DND-41 (cell line): ENCODE results near the gene GABRB3.

Source experiments
- ATAC-seq: fragments of 200-7000 bp; cut with Tn5 transposase; 3 replicates; pipeline ENCODE4 v1.9.1; 2021; ENCODE audit warnings: low read depth; ENCODE audit not compliant: insufficient read depth
- DNase-seq: peaks from one replicate; pipeline ENCODE4 v3.0.0-alpha.2; 2020
- H2AFZ ChIP-seq: 2 replicates; pipeline ENCODE4 v1.6.0; 2012; ENCODE audit warnings: low read depth, low read length
- H3K27ac ChIP-seq: 2 replicates; pipeline ENCODE4 v1.5.1; 2012; ENCODE audit warnings: low read length, inconsistent platforms
- H3K27me3 ChIP-seq: fragments of 200-600 bp; sonication (generic); 2 replicates; pipeline ENCODE4 v1.6.0; 2012; ENCODE audit warnings: low read length, mild to moderate bottlenecking, inconsistent platforms; ENCODE audit not compliant: insufficient read depth, poor library complexity
- H3K36me3 ChIP-seq: 2 replicates; pipeline ENCODE4 v1.5.1; 2012; ENCODE audit warnings: low read length, inconsistent platforms; ENCODE audit not compliant: insufficient read depth
- H3K4me1 ChIP-seq: 2 replicates; pipeline ENCODE4 v1.5.1; 2012; ENCODE audit warnings: mild to moderate bottlenecking, low read length; ENCODE audit not compliant: insufficient read depth
- H3K4me2 ChIP-seq: 2 replicates; pipeline ENCODE4 v1.6.0; 2012; ENCODE audit warnings: mild to moderate bottlenecking, moderate library complexity, low read length, inconsistent platforms; ENCODE audit not compliant: insufficient read depth
- H3K4me3 ChIP-seq, 2 experiments: fragments of 200-600 bp in 1 of 2; shearing (Covaris generic) in 1 of 2; 2 replicates each; pipeline ENCODE4 v1.5.1; 2012 to 2016; ENCODE audit warnings: inconsistent platforms in 2 of 2, low read length in 2 of 2, mild to moderate bottlenecking in 2 of 2, low read depth in 1 of 2, moderate library complexity in 1 of 2
- H3K79me2 ChIP-seq: 2 replicates; pipeline ENCODE4 v1.6.0; 2012; ENCODE audit warnings: low read length, inconsistent platforms; ENCODE audit not compliant: insufficient read depth
- H3K9ac ChIP-seq: 2 replicates; pipeline ENCODE4 v1.6.0; 2012; ENCODE audit warnings: low read depth, mild to moderate bottlenecking, inconsistent platforms, low read length, moderate library complexity
- H3K9me3 ChIP-seq: 2 replicates; pipeline ENCODE4 v1.5.1; 2012; ENCODE audit warnings: low read length, moderate library complexity, mild to moderate bottlenecking, inconsistent platforms; ENCODE audit not compliant: insufficient read depth, severe bottlenecking
- H4K20me1 ChIP-seq: 2 replicates; pipeline ENCODE4 v1.6.0; 2012; ENCODE audit warnings: low read length; ENCODE audit not compliant: insufficient read depth
- CTCF ChIP-seq: IDR thresholded peaks from 2 replicates; pipeline ENCODE4 v1.5.1; 2012; ENCODE audit warnings: borderline replicate concordance, low read length, moderate library complexity, mild to moderate bottlenecking; ENCODE audit not compliant: poor library complexity, severe bottlenecking; ENCODE audit errors: extremely low read depth
- EZH2 ChIP-seq: IDR thresholded peaks from 3 replicates; pipeline ENCODE4 v1.6.1; 2012; ENCODE audit warnings: borderline replicate concordance, low read depth, mild to moderate bottlenecking, moderate library complexity, low read length, inconsistent platforms; ENCODE audit not compliant: severe bottlenecking

GABRB3 gene

DNA sequence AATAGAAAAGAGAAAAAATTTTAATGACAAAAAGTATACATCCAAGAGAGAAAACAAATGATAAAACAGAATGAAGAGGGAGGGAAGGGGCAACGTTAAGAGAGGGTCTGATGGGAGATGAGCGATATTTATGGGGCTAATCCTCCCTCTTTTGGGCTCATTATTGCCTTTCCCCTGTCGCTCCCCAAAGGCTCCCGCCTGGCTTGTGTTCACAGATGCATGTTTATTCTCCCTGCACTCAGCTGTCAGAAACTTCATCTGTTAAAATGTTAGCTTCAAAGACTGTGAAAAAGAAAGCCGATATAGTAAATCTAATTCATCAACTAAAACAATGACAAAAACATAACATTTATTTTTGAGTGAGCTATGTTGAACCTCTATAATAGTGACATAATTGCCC, 74.3 kb downstream of the GABRB3 start:
- no peak for TF ChIP-seq EZH2
- TF ChIP-seq CTCF = no peak
- H3K79me2 ChIP-seq = no peaks in the 10 kb centered on the region

DNA sequence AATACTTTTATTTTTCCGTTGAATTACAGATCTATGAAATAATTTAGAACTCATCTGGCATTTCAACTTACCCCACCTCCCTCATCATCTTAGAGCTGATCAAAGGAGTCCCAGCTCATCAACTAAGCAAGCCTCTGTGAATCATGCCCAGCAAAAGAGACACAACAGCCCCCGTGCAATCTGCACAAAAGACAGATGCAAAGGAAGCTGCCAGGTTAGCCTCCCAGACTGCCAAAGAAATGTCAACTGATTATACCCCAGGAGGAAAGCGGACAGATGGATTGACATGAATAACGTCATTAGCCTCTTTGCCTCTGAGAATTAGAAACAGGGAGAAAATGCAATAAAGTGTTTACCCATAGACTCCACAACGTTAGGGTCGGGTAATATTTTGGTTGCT, 75.0 kb downstream of the GABRB3 start:
- Histone ChIP-seq H3K4me1 (no peaks in the 10 kb centered on the region), H3K9me3 (no peaks in the 10 kb centered on the region)

More for the DNA sequence above, 74.3 kb downstream of the GABRB3 start:
- H3K4me2 ChIP-seq = no peak overlapping the region
- no peaks in the 10 kb centered on the region for H3K36me3 ChIP-seq
- H3K4me1 ChIP-seq = no peaks in the 10 kb centered on the region
- H4K20me1 ChIP-seq = no peaks in the 10 kb centered on the region
- H3K27ac ChIP-seq = no peak overlapping the region
- no peak overlapping the region for H3K9ac ChIP-seq
- no peak overlapping the region for H2AFZ ChIP-seq
- H3K4me3 ChIP-seq = no peak overlapping the region
- H3K9me3 ChIP-seq = no peaks in the 10 kb centered on the region
- no peaks in the 10 kb centered on the region for H3K27me3 ChIP-seq
- ATAC-seq = no peak
- no peak for DNase-seq

GRCh38 chr15:26691249-26691648, 81.6 kb downstream of the GABRB3 start:
- Histone ChIP-seq H3K27me3 (no peaks in the 10 kb centered on the region), H3K27ac (no peak overlapping the region), H3K36me3 (no peaks in the 10 kb centered on the region), H4K20me1 (no peaks in the 10 kb centered on the region), H3K79me2 (no peaks in the 10 kb centered on the region), H3K4me1 (no peaks in the 10 kb centered on the region), H3K4me3 (no peak overlapping the region), H3K4me2 (no peak overlapping the region), H3K9me3 (no peaks in the 10 kb centered on the region), H3K9ac (no peak overlapping the region), H2AFZ (no peak overlapping the region)
- no peak for TF ChIP-seq CTCF
- TF ChIP-seq EZH2 = no peak
- no peak for ATAC-seq
- DNase-seq = no peak

More for the DNA sequence above, 75.0 kb downstream of the GABRB3 start:
- Histone ChIP-seq H4K20me1 (no peaks in the 10 kb centered on the region), H3K27ac (no peak overlapping the region), H3K4me2 (no peak overlapping the region), H3K27me3 (no peaks in the 10 kb centered on the region), H2AFZ (no peak overlapping the region), H3K9ac (no peak overlapping the region), H3K79me2 (no peaks in the 10 kb centered on the region), H3K36me3 (no peaks in the 10 kb centered on the region), H3K4me3 (no peak overlapping the region)
- no peak for TF ChIP-seq EZH2
- TF ChIP-seq CTCF = no peak
- ATAC-seq (no peak), DNase-seq (no peak)

GRCh38 chr15:26690778-26691177, 82.1 kb downstream of the GABRB3 start:
- Histone ChIP-seq H3K4me1 (no peaks in the 10 kb centered on the region), H3K9me3 (no peaks in the 10 kb centered on the region), H3K27ac (no peak overlapping the region), H3K79me2 (no peaks in the 10 kb centered on the region), H3K4me2 (no peak overlapping the region), H2AFZ (no peak overlapping the region), H4K20me1 (no peaks in the 10 kb centered on the region), H3K9ac (no peak overlapping the region), H3K27me3 (no peaks in the 10 kb centered on the region), H3K4me3 (no peak overlapping the region), H3K36me3 (no peaks in the 10 kb centered on the region)
- TF ChIP-seq CTCF (no peak), EZH2 (no peak)
- ATAC-seq = no peak
- no peak for DNase-seq
